Measurements from ENCODE around the gene KLF4. TPM values are rescaled to one million over a fixed set of nuclear protein-coding genes. Genes with fewer than 3 reads are reported as not detected.

The KLF4 gene
- total RNA-seq, 4 donors from 2014 or later = 304 to 861 (median 407) TPM

DNA sequence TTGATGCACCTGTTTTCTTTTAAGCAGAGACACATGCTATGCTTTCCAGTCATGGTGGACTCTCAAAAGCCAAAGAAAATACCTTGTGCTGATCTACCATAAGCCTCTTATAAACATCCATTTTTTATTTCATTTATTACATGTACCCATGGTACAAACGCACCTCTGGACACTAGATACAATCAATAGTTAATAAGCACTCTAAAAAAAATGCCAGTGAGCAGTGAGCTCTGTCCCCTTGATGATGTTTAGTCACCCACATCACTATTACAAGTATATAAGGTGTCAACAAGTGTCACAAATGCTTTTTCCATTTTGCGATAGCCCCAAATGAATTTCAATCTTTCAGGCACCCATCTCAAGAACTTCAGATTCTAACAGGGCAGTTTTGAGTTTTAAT is 5.9 kb downstream of the KLF4 start:
- intact Hi-C loops (cut with DNase I; ENCODE audit: low total_unique reads) (loop anchor here (10.0 kb wide), 1 partner anchor 661 kb away; no protein-coding TSS in a partner anchor), in situ Hi-C loops (cut with MboI; ENCODE audit: low pct_ligation_motif_present in 1 of 4, low pct_unique_long_range_greater_than_20kb in 1 of 4, low sequenced_read_pairs in 3 of 4) (loop anchor here in 1 of 4 donors (25.0 kb wide), 2 partner anchors 254 to 779 kb away; no protein-coding TSS in a partner anchor)
- Histone ChIP-seq H3K4me3 (peak overlapping the region in 1 of 4 donors; percentile 82), H3K4me1 (peaks cover 0 to 13% (median 5%) of the 10 kb centered on the region in 4 donors), H3K27ac (peak overlapping the region; percentile 92 to 93 (median 92)), H3K9me3 (no peaks in the 10 kb centered on the region), H3K27me3 (no peaks in the 10 kb centered on the region), H3K36me3 (peaks cover 0 to 19% (median 9%) of the 10 kb centered on the region in 4 donors)
- 44 to 59% methylated on average over 2 of the region's 2 CpGs for WGBS, 2 donors (ENCODE audit: low coverage in 1 of 2)
- no peak for DNase-seq
- TF ChIP-seq, protein P1, sequence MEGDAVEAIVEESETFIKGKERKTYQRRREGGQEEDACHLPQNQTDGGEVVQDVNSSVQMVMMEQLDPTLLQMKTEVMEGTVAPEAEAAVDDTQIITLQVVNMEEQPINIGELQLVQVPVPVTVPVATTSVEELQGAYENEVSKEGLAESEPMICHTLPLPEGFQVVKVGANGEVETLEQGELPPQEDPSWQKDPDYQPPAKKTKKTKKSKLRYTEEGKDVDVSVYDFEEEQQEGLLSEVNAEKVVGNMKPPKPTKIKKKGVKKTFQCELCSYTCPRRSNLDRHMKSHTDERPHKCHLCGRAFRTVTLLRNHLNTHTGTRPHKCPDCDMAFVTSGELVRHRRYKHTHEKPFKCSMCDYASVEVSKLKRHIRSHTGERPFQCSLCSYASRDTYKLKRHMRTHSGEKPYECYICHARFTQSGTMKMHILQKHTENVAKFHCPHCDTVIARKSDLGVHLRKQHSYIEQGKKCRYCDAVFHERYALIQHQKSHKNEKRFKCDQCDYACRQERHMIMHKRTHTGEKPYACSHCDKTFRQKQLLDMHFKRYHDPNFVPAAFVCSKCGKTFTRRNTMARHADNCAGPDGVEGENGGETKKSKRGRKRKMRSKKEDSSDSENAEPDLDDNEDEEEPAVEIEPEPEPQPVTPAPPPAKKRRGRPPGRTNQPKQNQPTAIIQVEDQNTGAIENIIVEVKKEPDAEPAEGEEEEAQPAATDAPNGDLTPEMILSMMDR (IDR thresholded peaks at IDR 0.05) = no peak
- no peak for TF ChIP-seq POLR2AphosphoS5 (IDR thresholded peaks at IDR 0.05)
- TF ChIP-seq EP300 (IDR thresholded peaks at IDR 0.05; ENCODE audit: low read depth) = no peak
- no peak for TF ChIP-seq POLR2A (IDR thresholded peaks at IDR 0.05)

DNA sequence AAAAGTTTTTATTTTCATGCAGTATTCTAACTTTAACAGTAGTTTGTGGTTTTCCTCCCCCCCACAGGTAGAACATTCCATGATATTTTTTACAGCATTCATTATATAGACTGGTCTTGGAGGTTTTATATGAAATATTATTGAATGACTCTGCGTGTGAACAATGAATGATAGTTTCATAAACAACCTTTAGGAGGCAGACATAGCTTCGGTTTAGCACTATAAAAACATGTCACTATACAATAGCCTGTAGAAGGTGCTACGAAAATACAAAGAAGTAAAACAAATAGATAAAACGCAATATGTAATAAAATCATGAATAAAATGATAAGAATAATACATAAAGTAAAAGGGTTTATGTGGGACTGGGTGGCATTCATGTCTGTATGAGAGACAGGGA is 8.5 kb downstream of the KLF4 start:
- no peaks in the 10 kb centered on the region for H3K9me3 ChIP-seq
- peaks cover 0 to 12% (median 5%) of the 10 kb centered on the region in 4 donors for H3K4me1 ChIP-seq
- H3K27ac ChIP-seq = peak overlapping the region; percentile 41 to 92 (median 52)
- no peaks in the 10 kb centered on the region for H3K27me3 ChIP-seq
- intact Hi-C loops (cut with DNase I; ENCODE audit: low total_unique reads) (loop anchor here (10.0 kb wide), 1 partner anchor 664 kb away; no protein-coding TSS in a partner anchor), in situ Hi-C loops (cut with MboI; ENCODE audit: low pct_ligation_motif_present in 1 of 4, low pct_unique_long_range_greater_than_20kb in 1 of 4, low sequenced_read_pairs in 3 of 4) (loop anchor here in 1 of 4 donors (25.0 kb wide), 2 partner anchors 256 to 781 kb away; no protein-coding TSS in a partner anchor)
- TF ChIP-seq POLR2A (IDR thresholded peaks at IDR 0.05) (peak; percentile 5), POLR2AphosphoS5 (IDR thresholded peaks at IDR 0.05) (no peak)
- TF ChIP-seq, protein P1 (IDR thresholded peaks at IDR 0.05) = peak in 4 of 5 experiments; percentile 30 to 51 (median 40)
- no peak overlapping the region for H3K4me3 ChIP-seq
- DNase-seq = no peak
- 35 to 36% methylated on average over 4 of the region's 4 CpGs for WGBS, 2 donors (ENCODE audit: low coverage in 1 of 2)
- H3K36me3 ChIP-seq = peaks cover 0 to 8% (median 1%) of the 10 kb centered on the region in 4 donors

DNA sequence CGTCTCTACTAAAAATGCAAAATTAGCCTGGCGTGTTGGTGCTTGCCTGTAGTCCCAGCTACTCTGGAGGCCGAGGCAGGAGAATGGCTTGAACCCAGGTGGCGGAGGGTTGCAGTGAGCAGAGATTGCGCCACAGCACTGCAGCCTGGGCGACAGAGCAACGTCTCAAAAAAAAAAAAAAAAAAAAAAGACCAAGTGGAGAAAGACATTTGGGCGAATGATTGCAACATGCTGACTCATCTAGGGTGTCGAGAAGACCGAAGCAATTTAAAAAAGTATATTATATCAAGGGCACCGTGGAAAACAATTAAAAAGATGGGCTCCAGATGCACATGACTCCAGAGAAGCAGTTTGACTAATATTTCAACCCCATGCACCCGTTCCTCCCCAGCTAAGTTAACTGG is 9.2 kb downstream of the KLF4 start:
- Histone ChIP-seq H3K4me1 (peaks cover 0 to 12% (median 5%) of the 10 kb centered on the region in 4 donors), H3K4me3 (no peak overlapping the region), H3K27ac (peak overlapping the region in 3 of 4 donors; percentile 46 to 92 (median 59)), H3K36me3 (peaks cover 0 to 1% (median 0%) of the 10 kb centered on the region in 4 donors), H3K27me3 (no peaks in the 10 kb centered on the region), H3K9me3 (no peaks in the 10 kb centered on the region)
- WGBS, 2 donors (ENCODE audit: low coverage in 1 of 2) = 15 to 66% methylated on average over 10 to 12 of the region's 12 CpGs
- in situ Hi-C loops (cut with MboI; ENCODE audit: low pct_ligation_motif_present in 1 of 4, low pct_unique_long_range_greater_than_20kb in 1 of 4, low sequenced_read_pairs in 3 of 4) = loop anchor here in 1 of 4 donors (25.0 kb wide), 2 partner anchors 257 to 782 kb away; no protein-coding TSS in a partner anchor
- DNase-seq = no peak
- no peak for TF ChIP-seq POLR2AphosphoS5 (IDR thresholded peaks at IDR 0.05)
- TF ChIP-seq EP300 (IDR thresholded peaks at IDR 0.05; ENCODE audit: low read depth) = no peak
- TF ChIP-seq, protein P1 (IDR thresholded peaks at IDR 0.05) = no peak
- no peak for TF ChIP-seq POLR2A (IDR thresholded peaks at IDR 0.05)
- intact Hi-C loops (cut with DNase I; ENCODE audit: low total_unique reads) = loop anchor here (10.0 kb wide), 1 partner anchor 664 kb away; no protein-coding TSS in a partner anchor

DNA sequence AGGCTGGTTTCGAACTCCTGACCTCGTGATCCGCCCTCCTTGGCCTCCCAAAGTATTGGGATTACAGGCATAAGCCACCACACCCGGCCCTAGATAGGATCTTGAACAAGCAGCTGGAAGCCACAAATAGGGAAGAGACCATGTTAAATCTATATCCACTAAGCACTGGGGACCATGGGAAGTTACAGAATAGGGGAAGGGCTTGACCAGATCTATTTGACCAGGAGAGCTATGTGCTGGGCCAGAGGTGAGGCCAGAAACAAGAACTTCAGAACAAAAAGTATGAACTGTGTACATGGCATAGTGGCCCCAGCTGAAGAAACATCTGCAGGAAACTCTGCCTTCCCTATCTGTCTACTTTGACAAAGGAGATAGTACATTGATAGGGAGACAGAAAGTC is 10.8 kb downstream of the KLF4 start:
- Histone ChIP-seq H3K27me3 (no peaks in the 10 kb centered on the region), H3K27ac (no peak overlapping the region), H3K36me3 (no peaks in the 10 kb centered on the region), H3K4me1 (peaks cover 0 to 12% (median 5%) of the 10 kb centered on the region in 4 donors), H3K4me3 (no peak overlapping the region), H3K9me3 (no peaks in the 10 kb centered on the region)
- no peak for DNase-seq
- WGBS, 2 donors (ENCODE audit: low coverage in 1 of 2) = 90% methylated on average over 4 of the region's 4 CpGs; no CpG with 5 or more reads in 1 of the 2 donors
- intact Hi-C loops (cut with DNase I; ENCODE audit: low total_unique reads) (no loop called here), in situ Hi-C loops (cut with MboI; ENCODE audit: low pct_ligation_motif_present in 1 of 4, low pct_unique_long_range_greater_than_20kb in 1 of 4, low sequenced_read_pairs in 3 of 4) (loop anchor here in 3 of 4 donors (10.0 to 25.0 kb wide), 4 partner anchors 258 to 1086 kb away; no protein-coding TSS in a partner anchor)
- TF ChIP-seq, protein P1 (IDR thresholded peaks at IDR 0.05) = no peak
- TF ChIP-seq POLR2A (IDR thresholded peaks at IDR 0.05) = no peak
- no peak for TF ChIP-seq POLR2AphosphoS5 (IDR thresholded peaks at IDR 0.05)
- no peak for TF ChIP-seq EP300 (IDR thresholded peaks at IDR 0.05; ENCODE audit: low read depth)
